Measurements from ENCODE around the gene STEAP2. TPM values are rescaled to one million over a fixed set of nuclear protein-coding genes. Genes with fewer than 3 reads are reported as not detected.
"Not testable (repeated sequence)": the region's sequence is repeated elsewhere in the genome, so short reads cannot be mapped to it uniquely, and the experiment has no call there.

The STEAP2 gene
- 6.9 and 7.1 TPM in 2 replicates for total RNA-seq
- polyA plus RNA-seq (2012), result 2.0 TPM

- DNase-seq (ENCODE audit: low read depth), result peak; percentile 97
Measured at GRCh38 chr7:90211391-90212148, at the start of gene STEAP2. Gene STEAP2, plus strand, starts transcription at chr7:90211740. Its CDS starts 13,343 bp downstream, at chr7:90225083.

DNA sequence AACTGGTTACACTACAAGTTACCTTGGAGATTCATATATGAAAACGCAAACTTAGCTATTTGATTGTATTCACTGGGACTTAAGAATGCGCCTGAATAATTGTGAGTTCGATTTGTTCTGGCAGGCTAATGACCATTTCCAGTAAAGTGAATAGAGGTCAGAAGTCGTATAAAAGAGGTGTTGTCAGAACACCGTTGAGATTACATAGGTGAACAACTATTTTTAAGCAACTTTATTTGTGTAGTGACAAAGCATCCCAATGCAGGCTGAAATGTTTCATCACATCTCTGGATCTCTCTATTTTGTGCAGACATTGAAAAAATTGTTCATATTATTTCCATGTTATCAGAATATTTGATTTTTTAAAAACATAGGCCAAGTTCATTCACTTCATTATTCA, 48.0 kb upstream of the STEAP2 start:
- DNase-seq (ENCODE audit: low read depth), result no peak

DNA sequence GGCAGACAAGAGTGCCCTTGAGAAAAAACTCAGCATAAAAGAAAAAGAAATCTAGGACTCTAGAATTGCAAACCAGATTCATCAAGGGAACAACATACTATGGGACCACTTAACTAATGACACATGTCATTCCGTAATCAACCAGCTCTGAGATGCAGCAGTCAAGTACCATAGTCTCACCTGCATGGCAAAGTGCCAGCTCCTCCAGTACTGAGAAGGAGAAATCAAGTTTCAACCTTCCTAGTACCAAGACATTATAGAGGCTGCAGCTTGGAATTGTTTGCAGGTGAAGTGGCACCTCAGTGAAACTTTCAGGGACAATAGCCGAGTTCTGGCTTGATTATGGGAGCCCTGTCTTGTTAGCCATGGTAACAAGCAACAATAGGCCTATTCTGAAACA, 45.8 kb upstream of the STEAP2 start:
- no peak for DNase-seq (ENCODE audit: low read depth)

DNA sequence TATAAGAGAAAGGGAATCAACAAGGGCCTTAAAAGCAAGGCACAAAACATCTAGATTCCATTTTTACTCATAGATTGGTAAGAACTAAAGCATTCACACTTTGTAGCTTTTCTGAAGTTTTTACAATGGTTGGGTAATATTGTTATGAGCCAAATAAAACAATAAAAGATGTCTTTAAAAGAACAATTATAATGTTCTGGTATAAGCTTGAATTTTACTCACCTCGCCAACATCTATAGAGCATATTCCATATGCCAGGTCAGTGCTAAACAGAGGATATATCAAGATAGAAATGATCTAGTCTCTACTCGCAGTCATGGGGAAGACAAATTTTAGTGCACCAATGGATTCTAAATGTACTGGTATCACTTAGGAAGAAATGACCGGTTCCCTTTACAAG, 45.4 kb upstream of the STEAP2 start:
- no peak for DNase-seq (ENCODE audit: low read depth)

DNA sequence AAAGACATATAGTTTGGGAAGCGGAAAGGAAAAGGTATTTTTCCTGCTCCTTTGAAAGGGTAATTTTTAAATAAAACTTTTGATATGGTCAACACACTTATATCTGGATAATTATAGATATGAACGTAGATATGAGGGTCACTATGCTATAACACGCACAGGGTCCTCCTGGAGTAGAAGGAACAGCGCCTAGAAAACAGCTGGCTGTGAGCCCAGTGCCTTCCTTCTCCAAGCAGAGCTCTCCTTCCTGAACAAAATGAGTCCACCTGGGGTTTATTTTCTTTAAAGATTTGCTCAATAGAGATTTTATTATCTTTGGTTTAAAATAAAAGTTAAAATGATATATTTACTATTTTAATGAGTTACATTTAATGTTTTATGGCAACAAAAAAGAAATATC, 44.2 kb upstream of the STEAP2 start:
- no peak for DNase-seq (ENCODE audit: low read depth)

DNA sequence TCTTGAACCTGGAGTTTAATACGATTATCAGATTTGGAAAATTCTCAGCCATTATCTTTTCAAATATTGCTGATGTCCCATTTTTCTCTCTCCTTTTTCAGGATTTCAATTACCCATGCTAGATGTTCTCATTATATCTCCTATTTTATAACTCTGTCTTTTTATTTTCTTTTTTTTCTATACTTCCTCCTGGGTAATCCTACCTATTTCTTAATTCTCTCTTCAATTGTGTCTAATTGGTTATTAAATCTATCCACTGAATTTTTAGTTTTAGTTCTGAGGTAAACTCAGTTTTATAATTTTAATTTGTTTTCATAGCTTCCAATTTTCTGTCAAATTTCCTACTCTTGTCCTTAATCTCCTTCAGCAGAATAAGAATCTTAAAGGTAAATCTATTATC, 41.6 kb upstream of the STEAP2 start:
- no peak for DNase-seq (ENCODE audit: low read depth)

GRCh38 chr7:90172121-90172520, 39.4 kb upstream of the STEAP2 start:
- DNase-seq (ENCODE audit: low read depth), result no peak

GRCh38 chr7:90172624-90173023, 38.9 kb upstream of the STEAP2 start:
- DNase-seq (ENCODE audit: low read depth), result no peak

GRCh38 chr7:90173127-90173844, 38.3 kb upstream of the STEAP2 start:
- DNase-seq (ENCODE audit: low read depth), result peak; percentile 66

DNA sequence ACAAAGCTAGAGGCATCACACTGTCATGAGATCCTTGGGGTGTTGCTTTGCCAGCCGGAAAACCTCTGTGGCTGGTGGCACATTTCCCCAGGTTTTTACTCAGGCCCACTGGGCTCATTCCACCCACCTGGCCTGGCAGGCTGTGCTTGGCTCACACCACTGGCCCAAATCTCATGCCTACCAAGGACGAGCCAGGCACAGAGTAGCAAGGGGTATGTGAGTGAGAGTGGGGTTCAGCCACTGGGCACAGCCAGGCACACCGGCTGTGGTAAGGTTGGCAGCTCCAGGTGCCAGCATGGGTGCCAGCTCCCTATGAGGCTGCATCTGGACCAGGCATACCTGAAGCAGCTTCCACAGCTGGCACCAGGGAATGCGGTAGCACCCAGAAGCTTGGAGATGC, 35.9 kb upstream of the STEAP2 start:
- no peak for DNase-seq (ENCODE audit: low read depth)

DNA sequence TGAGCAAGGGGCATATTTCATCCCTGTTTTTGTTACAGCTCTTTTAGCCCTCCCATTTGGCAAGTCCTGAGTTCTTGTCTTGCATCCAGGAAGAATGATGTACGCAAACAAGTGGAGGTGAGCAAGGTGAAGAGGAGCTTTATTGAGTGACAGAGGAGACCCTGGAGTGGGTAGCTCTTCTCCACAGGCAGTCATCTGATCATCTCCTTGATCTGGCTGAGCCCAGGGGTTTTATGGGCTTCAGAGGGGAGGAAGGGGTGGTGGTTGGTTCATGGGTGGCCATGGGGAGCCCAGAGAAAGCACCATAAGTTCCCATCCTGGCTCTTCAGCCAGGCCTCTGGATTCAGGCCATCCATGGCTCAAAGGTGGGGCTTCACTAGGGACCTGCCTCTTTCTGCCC, 35.3 kb upstream of the STEAP2 start:
- DNase-seq (ENCODE audit: low read depth), result no peak

DNA sequence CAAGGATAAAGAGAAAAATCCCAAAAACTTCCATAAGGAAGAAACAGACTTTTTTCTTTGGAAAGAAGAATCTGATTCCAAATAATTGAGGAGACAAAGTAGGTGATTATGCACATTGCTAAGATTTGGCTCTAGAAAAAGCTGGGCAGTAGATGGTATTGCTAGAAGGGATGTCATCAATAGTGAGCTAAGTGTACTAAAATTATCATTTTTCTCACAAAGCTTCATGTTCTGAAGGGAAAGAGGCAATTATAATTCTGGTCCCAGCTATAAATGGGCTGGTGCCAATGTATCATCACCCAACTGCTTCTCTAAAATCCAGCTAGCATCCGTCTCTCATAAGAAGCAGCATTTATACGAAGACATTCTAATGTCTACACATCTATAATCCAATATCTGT, 33.4 kb upstream of the STEAP2 start:
- no peak for DNase-seq (ENCODE audit: low read depth)

- DNase-seq (ENCODE audit: low read depth), result peak; percentile 72
Measured at GRCh38 chr7:90178679-90179278, 32.8 kb upstream of the STEAP2 start.

DNA sequence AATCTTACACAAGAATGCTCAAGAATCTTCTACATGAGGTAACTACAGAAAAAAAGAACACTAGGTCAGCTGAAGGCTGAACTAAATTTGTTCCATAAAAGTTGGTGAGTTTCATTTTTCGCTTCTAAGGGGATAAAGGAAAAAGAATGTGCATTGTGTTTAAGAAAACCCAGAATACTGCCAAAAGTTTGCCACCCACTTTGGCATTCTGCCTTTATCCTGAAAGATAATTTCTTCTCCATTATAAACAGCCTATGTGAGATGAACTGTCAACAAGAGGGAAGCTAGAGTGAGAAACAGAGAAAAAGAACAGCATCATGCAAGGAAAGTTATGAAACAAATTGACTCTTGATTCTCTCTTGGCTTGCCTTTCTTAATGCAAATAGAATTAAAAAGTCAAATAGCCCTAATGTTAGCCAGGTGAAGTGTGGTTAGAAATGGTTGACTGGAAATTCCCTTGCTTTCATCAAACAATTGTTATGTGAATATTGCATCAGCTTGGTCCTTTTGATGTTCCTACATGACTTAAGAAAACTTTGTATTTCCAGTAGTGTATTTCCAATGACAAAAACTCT, 31.4 kb upstream of the STEAP2 start:
- DNase-seq (ENCODE audit: low read depth), result peak; percentile 54

DNA sequence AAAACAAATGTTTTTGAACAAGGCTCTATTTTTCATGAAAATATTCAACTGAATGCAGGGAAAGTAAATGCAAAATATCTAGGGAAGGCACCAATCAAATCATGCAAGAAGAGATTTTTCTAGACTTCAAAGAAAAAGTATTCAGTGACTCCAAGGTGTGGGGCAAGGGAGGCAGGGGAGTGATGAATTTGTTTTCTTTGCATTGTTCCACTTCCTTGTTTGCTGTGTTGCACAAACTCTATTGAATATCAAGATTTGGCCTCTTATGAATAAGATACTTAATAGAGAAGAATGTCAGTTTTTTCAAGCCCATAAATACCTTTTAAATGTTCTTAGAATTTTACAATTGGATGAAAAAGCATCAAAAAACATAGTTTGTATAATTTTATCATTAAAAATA, 30.9 kb upstream of the STEAP2 start:
- no peak for DNase-seq (ENCODE audit: low read depth)

GRCh38 chr7:90181485-90181884, 30.1 kb upstream of the STEAP2 start:
- DNase-seq (ENCODE audit: low read depth), result no peak

GRCh38 chr7:90186290-90186689, 25.2 kb upstream of the STEAP2 start:
- not testable (repeated sequence) for DNase-seq (ENCODE audit: low read depth)

DNA sequence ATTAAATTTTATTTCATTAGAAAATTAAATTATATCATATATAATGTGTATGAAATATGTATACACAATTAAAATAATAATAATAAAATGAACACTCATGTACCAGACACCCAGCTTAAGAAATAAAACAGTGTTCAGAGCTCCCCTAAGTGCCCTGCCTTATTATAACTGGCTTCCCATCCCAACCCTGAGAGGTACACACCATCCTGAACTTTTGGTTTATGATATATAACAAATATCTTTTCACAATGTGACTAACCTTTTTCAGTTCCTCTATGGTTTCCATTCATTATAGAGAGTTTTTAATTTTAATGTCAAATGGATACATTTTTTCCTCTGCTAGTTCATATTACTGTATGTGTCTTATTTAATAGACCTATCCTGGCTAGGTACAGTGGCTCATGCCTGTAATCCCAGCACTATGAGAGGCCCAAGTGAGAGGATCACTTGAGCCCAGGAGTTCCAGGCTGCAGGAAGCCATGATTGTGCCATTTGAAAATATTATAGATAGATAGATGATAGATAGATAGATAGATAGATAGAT, 24.0 kb upstream of the STEAP2 start:
- DNase-seq (ENCODE audit: low read depth), result no peak

DNA sequence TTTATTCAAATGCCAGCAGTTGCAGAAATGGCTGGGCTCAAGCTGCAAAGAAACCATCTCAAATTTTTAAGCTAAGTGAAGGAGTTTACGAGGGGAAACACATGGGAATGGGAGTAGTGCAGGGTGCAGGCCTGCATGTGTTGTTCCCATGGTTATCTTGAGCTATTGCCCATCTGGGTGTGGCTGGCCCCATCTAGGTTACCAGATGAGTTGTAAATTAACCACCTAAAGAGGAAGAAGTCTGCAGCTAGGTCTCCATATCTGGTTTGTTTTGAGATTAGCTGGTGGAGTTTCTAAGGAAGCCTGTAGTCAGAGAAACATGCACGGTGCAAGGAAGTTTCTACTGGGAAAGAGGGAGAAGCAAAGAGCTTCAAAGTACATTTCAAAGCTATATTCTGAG, 23.3 kb upstream of the STEAP2 start:
- DNase-seq (ENCODE audit: low read depth), result no peak

GRCh38 chr7:90190995-90191394, 20.5 kb upstream of the STEAP2 start:
- DNase-seq (ENCODE audit: low read depth), result no peak

DNA sequence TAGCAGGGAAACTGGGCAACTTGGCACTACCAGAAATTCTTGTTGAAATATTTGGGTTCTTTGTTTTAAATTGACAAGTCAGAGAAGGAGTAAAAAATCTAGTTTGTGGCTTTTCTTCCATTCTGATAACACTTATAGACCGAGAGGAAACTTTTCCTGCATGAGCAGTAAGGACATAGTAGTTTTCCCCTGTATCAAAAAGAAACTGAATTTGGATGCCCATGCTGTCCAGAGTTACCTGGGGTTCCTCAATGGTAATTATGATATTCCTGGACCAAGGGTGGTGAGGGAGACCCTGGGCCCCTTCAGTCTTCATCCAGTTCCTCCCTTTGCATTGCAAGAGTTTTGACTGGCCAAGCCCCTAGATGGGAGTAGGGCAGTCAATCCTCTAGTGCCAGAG, 19.9 kb upstream of the STEAP2 start:
- no peak for DNase-seq (ENCODE audit: low read depth)

Measured in myocyte (in vitro differentiated cells).